Gastroesophageal sphincter (tissue), 4 donors: ENCODE data around the gene PSMB9. TPM values are rescaled to one million over a fixed set of nuclear protein-coding genes. Genes with fewer than 3 reads are reported as not detected.

Experiments used
- ATAC-seq: fragments of 150-250 bp; one replicate; pipeline ENCODE4 v1.9.1; 2016; ENCODE audit warnings: mild to moderate bottlenecking, moderate library complexity
- H3K27ac ChIP-seq, 4 donors: fragments of 200-600 bp; sonication (generic) in 3 of 4; 1 replicate in 3 of 4; 2 replicates in 1 of 4; pipeline ENCODE4 v1.5.1; 2016 to 2019
- H3K27me3 ChIP-seq: fragments of 200-600 bp; sonication (generic); one replicate; pipeline ENCODE4 v1.5.1; 2019
- H3K36me3 ChIP-seq, 2 donors: fragments of 200-600 bp; sonication (generic); one replicate each; pipeline ENCODE4 v1.5.1; 2019; ENCODE audit warnings: control low read depth in 1 of 2
- H3K4me1 ChIP-seq, 3 donors: fragments of 200-600 bp; sonication (generic); 1 replicate in 2 of 3; 2 replicates in 1 of 3; pipeline ENCODE4 v1.5.1; 2016 to 2019; ENCODE audit warnings: control low read depth in 2 of 3
- H3K4me3 ChIP-seq, 2 donors: fragments of 200-600 bp; sonication (generic); one replicate each; pipeline ENCODE4 v1.5.1; 2019; ENCODE audit warnings: mild to moderate bottlenecking in 1 of 2, moderate library complexity in 1 of 2
- H3K9me3 ChIP-seq, 3 donors: fragments of 200-600 bp; sonication (generic); one replicate each; pipeline ENCODE4 v1.5.1; 2017 to 2019; ENCODE audit warnings: control low read depth in 2 of 3
- CTCF ChIP-seq, 4 experiments: fragments of 200-600 bp in 2 of 4; fragments of 450-650 bp in 2 of 4; sonication (generic) in 1 of 4; IDR thresholded peaks; one replicate each; pipeline ENCODE4 v1.5.1; 2017 to 2019; ENCODE audit warnings: antibody characterized with exemption in 4 of 4, mild to moderate bottlenecking in 2 of 4, moderate library complexity in 2 of 4
- EP300 ChIP-seq: sonication (generic); formaldehyde crosslinking; IDR thresholded peaks from one replicate; pipeline ENCODE4 v1.6.1; 2017; ENCODE audit warnings: antibody characterized with exemption, mild to moderate bottlenecking
- POLR2A ChIP-seq, 2 donors: fragments of 450-650 bp; IDR thresholded peaks; one replicate each; pipeline ENCODE4 v1.6.1; 2017; ENCODE audit warnings: antibody characterized with exemption in 2 of 2, mild to moderate bottlenecking in 2 of 2, moderate library complexity in 1 of 2
- POLR2AphosphoS5 ChIP-seq: sonication (generic); formaldehyde crosslinking; IDR thresholded peaks from one replicate; pipeline ENCODE4 v1.6.1; 2017; ENCODE audit warnings: antibody characterized with exemption
- WGBS, 2 donors: methylation state at CpG; one replicate each; pipeline ENCODE4 v1.1.5; 2018; ENCODE audit warnings: low coverage in 1 of 2; 5-methylcytosine and 5-hydroxymethylcytosine counted together
- total RNA-seq, 4 donors: library from RNA; depleted of rRNA; stranded (reverse); fragments of >200 nt; gene quantifications; one replicate each; pipeline ENCODE4 v1.1.0, GENCODE V29; 2016

The PSMB9 gene
- total RNA-seq, 4 donors from 2014 or later = 12.9 to 19.7 (median 15.8) TPM

DNA sequence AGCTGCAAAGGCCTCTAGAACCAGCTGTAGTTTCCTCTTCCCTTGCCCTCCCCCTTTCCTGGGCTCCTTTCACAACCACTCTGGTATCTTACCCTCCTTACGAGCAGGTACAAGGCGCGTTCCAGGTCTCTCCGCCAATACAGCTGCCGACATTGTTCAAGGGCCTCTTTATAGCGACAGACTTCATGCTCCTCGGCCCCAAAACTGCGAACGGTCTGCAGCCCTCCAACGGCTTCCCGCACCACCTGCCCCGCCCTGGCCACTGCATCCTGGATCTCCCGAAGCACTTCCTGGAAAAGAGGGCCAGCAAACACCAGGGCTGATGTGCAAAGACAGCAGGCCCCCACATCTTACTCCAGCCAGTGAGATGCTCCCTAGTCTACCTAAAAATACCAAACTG, 21.5 kb upstream of the PSMB9 start:
- TF ChIP-seq POLR2A (IDR thresholded peaks at IDR 0.05) (no peak), POLR2AphosphoS5 (no peak), EP300 (no peak), CTCF (IDR thresholded peaks at IDR 0.05) (no peak)
- 75 to 84% methylated on average over 4 to 10 of the region's 13 CpGs for WGBS, 2 donors
- H3K27ac ChIP-seq = no peak overlapping the region
- H3K4me3 ChIP-seq = no peak overlapping the region
- H3K36me3 ChIP-seq = peaks cover 0 to 66% of the 10 kb centered on the region in 2 donors
- no peak for ATAC-seq
- H3K27me3 ChIP-seq = no peaks in the 10 kb centered on the region
- H3K4me1 ChIP-seq = peaks cover 0 to 4% (median 4%) of the 10 kb centered on the region in 3 donors
- no peaks in the 10 kb centered on the region for H3K9me3 ChIP-seq

- Histone ChIP-seq H3K9me3 (no peaks in the 10 kb centered on the region), H3K27me3 (no peaks in the 10 kb centered on the region), H3K4me3 (no peak overlapping the region), H3K4me1 (peaks cover 0 to 9% (median 8%) of the 10 kb centered on the region in 3 donors), H3K36me3 (peaks cover 0 to 63% of the 10 kb centered on the region in 2 donors), H3K27ac (no peak overlapping the region)
- no peak for ATAC-seq
- 82 to 84% methylated on average over 4 to 5 of the region's 5 CpGs for WGBS, 2 donors
- TF ChIP-seq POLR2A (IDR thresholded peaks at IDR 0.05) = no peak
- no peak for TF ChIP-seq POLR2AphosphoS5
- no peak for TF ChIP-seq CTCF (IDR thresholded peaks at IDR 0.05)
Observed at GRCh38 chr6:32833664-32834063, 20.3 kb upstream of the PSMB9 start.

GRCh38 chr6:32835167-32835893, 18.7 kb upstream of the PSMB9 start:
- 91 to 100% methylated on average over 2 to 9 of the region's 16 CpGs for WGBS, 2 donors
- Histone ChIP-seq H3K4me3 (no peak overlapping the region), H3K27ac (no peak overlapping the region), H3K27me3 (no peaks in the 10 kb centered on the region), H3K36me3 (peaks cover 0 to 49% of the 10 kb centered on the region in 2 donors), H3K4me1 (peaks cover 0 to 18% (median 8%) of the 10 kb centered on the region in 3 donors), H3K9me3 (no peaks in the 10 kb centered on the region)
- ATAC-seq = no peak
- no peak for TF ChIP-seq POLR2AphosphoS5
- no peak for TF ChIP-seq EP300
- TF ChIP-seq POLR2A (IDR thresholded peaks at IDR 0.05) = no peak
- TF ChIP-seq CTCF (IDR thresholded peaks at IDR 0.05) = no peak

DNA sequence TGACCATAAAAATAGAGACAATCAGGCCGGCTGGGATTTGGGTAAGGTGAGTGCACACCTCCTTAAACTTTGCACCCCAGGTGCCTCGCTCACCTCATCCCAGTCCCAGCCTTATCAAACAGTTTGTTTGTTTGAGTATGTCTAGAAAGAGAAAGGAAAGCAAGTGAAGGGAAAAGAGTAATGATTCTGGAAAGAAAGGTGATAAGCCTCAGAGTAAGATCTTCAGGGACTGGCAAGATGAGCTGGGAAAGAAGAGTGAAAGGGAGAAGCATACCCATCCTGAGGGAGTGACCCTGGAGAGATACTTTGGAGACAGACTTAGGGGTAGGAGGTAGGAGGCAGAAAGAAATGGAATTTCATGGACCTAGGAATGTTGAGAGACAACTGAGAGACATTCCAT, 17.1 kb upstream of the PSMB9 start:
- 82% methylated on average over 2 of the region's 2 CpGs; no CpG with 5 or more reads in 1 of the 2 donors for WGBS, 2 donors
- Histone ChIP-seq H3K4me1 (peaks cover 0 to 20% (median 8%) of the 10 kb centered on the region in 3 donors), H3K27me3 (no peaks in the 10 kb centered on the region), H3K9me3 (no peaks in the 10 kb centered on the region), H3K36me3 (peaks cover 0 to 49% of the 10 kb centered on the region in 2 donors), H3K27ac (peak overlapping the region in 1 of 4 donors; percentile 97), H3K4me3 (no peak overlapping the region)
- TF ChIP-seq CTCF (IDR thresholded peaks at IDR 0.05) (no peak), POLR2A (IDR thresholded peaks at IDR 0.05) (no peak), POLR2AphosphoS5 (no peak), EP300 (no peak)
- no peak for ATAC-seq

- ATAC-seq = no peak
- 28 to 100% methylated on average over 2 to 7 of the region's 12 CpGs for WGBS, 2 donors
- H3K4me1 ChIP-seq = peaks cover 0 to 28% (median 8%) of the 10 kb centered on the region in 3 donors
- H3K36me3 ChIP-seq = peaks cover 0 to 49% of the 10 kb centered on the region in 2 donors
- H3K9me3 ChIP-seq = no peaks in the 10 kb centered on the region
- H3K27me3 ChIP-seq = no peaks in the 10 kb centered on the region
- H3K4me3 ChIP-seq = peak overlapping the region; percentile 64 to 67
- peak overlapping the region; percentile 79 to 97 (median 88) for H3K27ac ChIP-seq
- no peak for TF ChIP-seq CTCF (IDR thresholded peaks at IDR 0.05)
- no peak for TF ChIP-seq POLR2A (IDR thresholded peaks at IDR 0.05)
- no peak for TF ChIP-seq POLR2AphosphoS5
- no peak for TF ChIP-seq EP300
Observed at GRCh38 chr6:32837651-32838113, 16.3 kb upstream of the PSMB9 start.
